Amniotic epithelial cell (primary cell): ENCODE results near the gene STAT4.
A peak's percentile ranks its signal among the peaks of the same experiment; 100 is the strongest.

ENCODE experiments used
- DNase-seq: peaks from one replicate; pipeline ENCODE4 v3.0.0-alpha.2; 2010; ENCODE audit warnings: low read depth

Gene STAT4, protein sequence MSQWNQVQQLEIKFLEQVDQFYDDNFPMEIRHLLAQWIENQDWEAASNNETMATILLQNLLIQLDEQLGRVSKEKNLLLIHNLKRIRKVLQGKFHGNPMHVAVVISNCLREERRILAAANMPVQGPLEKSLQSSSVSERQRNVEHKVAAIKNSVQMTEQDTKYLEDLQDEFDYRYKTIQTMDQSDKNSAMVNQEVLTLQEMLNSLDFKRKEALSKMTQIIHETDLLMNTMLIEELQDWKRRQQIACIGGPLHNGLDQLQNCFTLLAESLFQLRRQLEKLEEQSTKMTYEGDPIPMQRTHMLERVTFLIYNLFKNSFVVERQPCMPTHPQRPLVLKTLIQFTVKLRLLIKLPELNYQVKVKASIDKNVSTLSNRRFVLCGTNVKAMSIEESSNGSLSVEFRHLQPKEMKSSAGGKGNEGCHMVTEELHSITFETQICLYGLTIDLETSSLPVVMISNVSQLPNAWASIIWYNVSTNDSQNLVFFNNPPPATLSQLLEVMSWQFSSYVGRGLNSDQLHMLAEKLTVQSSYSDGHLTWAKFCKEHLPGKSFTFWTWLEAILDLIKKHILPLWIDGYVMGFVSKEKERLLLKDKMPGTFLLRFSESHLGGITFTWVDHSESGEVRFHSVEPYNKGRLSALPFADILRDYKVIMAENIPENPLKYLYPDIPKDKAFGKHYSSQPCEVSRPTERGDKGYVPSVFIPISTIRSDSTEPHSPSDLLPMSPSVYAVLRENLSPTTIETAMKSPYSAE

DNA sequence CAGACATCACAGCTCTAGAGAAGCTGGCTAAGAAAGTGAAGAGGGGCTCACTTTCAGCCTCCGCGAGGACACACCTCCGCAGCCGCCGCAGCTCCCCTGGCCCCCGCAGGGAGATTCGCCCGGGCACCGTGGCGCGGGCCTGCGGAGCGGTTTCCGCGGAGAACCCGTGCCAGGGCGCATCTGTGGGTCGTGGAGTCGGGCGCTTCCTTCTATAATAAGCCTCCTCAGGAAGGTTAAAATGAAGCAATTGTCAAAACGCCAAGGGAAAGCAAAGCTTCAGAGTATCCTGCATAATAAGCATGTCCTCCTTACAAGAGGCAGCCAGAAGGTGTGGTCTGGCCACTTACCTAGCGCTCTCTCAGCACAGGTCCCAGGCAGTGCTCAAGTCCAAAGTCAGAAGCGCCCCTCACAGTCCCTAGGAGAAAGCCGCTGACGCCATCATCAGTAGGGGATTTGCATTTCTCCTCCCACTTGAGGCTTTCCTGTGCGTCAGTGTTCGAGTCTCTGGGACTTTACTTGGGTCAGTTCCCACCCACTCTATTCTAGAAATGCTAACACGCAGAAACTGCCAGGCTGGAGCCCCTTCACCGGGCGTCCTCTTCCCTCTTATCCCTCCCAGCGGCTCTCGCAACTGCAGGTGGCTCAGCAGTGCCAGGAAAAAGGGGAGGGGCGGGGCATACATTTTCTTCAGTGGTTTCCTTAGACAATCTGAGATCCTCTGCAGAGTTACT lies at the start of gene STAT4:
Gene STAT4, minus strand, starts transcription at position 395 of the 731 bp plus-strand sequence. CDS start 2,791 bp downstream, outside the sequence.
- peak; percentile 29 for DNase-seq

DNA sequence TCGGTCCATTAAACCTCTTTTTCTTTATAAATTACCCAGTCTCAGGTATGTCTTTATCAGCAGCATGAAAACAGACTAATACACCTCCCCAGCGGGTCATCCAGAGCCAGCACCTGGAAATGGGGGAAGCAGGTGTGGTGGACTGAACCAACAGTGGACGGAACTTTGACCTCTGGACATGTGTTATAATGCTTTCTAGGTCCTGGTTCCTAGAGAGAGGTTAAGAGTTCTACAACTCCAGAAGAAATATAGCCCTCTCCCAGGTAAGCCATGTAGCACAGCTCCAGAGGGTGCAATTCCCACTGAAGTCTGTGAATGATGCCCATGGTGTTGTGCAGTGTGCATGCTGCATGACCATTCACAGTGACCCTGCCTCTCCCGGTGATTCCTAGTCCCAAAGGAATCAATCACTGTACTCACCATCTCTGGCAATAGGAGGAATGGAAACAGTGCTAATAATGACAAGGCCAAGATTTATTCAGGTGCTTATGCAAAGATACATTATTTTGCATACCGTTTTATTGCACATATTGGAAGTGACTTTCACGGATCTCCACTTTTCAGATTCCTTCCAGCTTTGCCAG lies 49.2 kb upstream of the STAT4 start:
- no peak for DNase-seq

DNA sequence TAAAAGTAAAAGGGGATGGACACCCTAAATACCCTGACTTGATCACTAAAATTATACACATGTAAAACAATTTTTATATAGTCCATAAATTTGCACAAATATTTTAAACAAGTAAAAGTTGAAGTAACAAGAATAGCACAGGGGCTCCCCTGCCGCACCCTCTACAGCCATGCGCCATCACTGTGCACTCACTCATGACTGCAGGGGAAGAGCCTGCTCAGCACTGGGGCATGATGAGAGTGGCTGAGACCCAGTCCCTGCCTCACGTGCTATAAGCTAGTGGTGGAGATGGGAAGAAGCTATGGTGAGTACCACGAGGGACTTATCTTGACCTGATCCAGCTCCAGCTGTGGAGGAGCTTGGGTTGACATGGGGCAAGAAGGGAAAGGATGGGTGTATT lies 47.5 kb upstream of the STAT4 start:
- DNase-seq = no peak

DNA sequence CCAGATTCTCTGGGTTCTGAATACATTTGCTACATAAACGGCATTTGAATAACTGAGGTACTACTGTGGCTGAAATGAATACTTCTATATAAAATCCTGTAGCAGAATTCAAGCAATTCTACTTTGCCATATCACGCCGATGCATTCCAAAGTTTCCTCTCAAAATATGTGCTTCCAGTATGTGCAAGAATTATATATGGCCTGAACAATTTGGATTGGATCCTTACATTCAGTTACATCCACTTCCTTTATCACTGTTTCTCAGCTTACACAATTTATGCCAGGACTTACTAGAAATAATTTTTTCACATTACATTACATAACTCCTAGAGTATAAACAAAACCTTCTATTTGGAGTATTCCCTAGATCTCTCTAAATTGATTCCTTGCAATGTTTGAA lies 46.3 kb upstream of the STAT4 start:
- DNase-seq = no peak

DNA sequence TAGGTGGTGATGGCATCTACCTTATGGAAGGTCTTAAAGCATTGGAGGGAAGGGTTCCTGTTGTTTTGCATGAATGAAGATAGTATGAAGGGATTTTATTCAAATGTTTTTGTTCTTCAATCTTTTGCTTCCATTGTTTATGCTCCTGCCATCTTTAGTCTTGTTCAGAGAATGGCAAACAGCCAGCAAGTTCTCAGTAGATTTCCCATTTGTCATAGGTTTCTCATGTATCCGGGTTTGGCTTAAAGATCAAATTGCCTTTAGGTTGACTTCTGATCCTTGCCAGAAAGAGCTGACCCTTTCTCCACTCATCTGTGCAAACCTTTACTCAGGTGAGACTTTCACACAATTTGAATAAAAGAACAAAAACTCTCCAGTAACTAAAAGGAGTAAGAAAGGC lies 44.2 kb upstream of the STAT4 start:
- no peak for DNase-seq

DNA sequence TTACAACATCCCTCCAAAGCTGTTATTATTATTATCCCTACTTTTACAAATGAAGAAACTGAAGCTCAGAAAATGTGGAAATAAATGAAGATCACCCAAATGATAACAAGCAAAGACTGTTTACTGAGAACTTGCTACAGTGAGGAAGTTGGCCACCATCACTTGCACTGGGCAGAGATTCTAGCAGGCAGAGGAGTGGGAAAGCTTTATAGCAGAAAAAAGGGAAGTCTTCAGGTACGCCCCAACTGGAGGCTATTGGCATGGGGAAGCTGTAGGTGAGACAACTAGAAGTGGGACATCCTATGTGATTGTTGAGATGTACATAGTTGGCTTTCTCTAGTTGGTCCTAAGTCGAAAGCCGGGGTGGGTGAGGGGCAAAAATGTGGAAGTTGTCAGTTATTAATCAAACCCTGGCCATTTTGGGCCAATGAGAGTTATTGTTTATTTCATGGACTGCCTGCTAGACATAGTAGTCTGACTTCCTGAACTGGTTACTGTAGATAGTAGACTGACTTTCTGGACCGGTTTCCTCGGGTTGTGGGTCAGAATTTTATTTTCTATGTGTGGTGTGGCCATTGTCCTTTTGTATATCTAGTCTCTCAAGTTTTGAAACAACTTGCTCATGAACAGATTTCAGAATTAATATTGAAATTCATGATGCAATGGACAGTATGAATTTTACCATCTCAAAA lies 40.2 kb upstream of the STAT4 start:
- no peak for DNase-seq

DNA sequence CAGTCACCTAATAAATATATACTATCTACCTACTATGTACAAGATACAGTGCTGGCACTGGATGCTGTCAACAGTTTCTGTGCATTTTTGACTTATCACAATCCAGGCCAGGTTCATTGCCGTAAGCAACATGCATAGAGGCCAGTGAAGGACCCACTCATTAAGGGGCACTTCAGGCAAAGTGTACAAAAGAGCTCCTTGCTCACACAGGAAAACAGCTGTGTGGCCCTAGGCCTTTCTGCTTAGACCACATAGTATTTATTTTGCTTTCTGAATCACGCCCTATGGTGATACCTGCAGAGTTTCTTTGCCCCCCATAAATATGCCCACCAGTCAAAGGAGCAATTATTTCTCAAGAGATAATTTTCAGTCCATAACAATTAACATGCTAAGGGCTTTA lies 39.6 kb upstream of the STAT4 start:
- DNase-seq = no peak

DNA sequence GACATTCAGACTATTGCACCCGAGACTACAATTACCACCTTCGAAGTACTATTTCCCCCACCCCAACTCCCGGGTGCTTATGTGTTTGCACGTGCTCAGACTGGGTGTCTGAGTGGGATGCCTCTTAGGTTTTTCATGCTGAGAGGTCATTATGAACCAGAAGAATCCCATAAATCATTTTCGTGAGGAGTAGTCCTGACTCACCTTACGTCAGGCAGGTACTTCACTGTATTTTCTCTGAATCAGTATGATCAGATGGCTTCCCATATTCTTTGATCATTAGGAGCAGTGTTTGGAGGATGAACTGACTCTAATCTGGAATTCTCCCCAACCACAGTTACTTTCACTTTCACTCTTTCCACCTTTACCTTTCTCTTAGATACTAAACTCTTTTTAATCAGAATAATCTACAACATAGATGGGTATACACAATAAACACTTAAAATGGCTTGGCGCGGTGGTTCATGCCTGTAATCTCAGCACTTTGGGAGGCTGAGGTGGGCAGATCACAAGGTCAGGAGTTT lies 38.4 kb upstream of the STAT4 start:
- DNase-seq = no peak

DNA sequence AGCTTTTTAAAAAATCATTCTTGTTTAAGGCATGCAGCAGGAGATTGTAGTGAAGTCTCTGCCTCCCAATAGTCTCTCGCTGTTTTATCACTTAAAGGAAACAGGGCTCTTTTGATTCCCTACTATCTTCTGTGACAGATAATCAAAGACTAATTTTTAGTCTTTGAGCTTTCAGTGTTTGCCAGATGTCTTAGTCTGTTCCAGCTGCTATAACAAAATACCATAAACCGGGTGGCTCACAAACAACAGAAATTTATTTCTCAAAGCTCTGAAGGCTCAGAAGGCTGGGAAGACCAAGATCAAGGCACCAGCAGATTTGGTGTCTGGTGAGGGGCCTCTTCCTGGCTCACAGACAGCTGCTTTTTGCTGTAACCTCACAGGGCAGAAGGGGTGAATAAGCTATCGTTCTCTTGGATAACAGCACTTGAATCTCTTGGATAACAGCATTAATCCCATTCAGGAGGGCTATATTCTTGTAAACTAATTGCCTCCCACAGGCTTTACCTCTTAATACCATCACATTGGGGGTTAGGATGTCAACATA lies 37.8 kb upstream of the STAT4 start:
- no peak for DNase-seq

DNA sequence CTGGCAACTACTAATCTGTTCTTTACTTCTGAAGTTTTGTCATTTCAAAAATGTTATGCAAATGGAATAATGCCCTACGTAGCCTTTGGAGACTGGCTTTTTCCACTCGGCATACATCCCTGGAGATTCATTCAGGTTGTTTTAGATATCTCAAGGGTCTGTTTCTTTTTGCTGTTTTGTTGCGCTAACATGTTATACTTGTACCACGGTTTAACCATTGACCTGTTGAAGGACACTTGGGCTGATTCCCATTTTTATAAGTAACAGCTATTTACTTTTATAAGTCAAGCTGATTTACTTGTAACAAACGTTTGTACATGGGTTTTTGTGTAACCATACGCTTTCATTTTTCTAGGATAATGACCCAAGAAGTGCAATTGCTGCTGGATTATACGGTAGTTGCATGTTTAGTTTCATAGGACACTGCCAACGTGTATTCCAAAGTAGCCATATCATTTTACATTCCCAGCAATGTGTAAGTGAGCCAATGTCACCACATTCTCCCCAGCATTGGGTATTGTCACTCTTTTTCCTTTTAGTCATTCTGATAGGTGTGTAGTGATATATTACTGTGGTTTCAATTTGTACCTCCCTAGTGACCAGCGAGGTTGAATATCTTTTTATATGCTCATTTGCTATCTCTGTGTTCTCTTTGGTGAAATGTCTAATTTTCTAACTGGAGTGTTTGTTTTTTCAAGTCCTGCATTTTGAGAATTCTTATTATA lies 36.5 kb upstream of the STAT4 start:
- DNase-seq = no peak

DNA sequence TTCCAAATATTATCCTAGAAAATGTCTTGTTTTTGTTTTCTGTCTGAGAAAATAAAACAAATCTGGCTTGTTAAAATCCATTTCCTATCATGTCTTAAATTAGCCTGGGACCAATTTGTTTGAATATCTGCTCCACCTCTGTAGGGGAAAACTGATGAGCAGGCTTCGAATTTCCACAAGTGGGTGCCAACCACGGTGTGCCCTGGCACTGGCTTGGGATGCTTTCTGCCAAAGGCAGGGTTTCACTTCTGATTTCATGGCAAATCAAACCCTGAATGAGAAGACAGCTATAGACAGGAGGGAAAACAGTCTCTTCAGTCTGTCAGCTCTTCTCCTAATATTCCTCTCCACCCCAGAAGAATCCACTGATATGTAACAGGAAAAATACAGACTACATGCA lies 33.7 kb upstream of the STAT4 start:
- no peak for DNase-seq

DNA sequence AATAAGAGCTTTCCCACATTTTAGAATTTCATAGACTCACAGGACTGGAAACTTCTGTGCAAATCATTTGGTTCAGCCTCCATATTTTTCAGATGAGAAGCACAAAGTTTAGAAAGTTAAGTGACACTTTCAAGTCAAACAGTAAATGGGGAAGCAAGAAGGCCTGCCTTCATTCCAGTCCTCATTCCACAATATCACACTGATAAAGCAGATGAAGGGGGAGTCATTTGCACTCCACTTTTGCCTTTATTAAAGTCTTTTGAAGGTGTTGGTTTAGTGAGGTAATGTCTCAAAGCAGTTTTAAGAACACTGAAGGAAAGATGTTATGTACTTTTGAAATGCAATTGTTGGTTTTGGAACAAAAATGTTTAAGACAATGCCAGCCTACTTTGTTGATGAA lies 32.7 kb upstream of the STAT4 start:
- DNase-seq = no peak

DNA sequence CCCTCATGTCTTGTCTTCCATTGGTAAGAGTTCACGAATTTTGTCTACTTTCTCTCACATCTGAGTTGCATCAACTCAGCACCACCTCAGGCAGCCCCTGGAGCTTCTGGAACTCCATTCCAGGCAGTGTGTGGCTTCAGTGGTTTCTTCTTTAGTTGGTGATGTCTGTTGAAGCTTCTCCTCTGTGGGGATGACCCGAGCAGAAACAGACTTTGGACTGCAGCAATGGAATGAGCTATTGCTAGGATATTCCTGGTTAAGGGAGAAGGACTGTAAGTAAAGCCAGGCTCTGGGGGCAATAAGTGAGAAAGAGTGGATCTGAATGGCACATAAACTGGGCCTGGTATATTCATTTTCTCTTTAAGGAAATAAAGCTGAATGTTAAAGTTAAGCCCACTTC lies 32.3 kb upstream of the STAT4 start:
- DNase-seq = no peak

DNA sequence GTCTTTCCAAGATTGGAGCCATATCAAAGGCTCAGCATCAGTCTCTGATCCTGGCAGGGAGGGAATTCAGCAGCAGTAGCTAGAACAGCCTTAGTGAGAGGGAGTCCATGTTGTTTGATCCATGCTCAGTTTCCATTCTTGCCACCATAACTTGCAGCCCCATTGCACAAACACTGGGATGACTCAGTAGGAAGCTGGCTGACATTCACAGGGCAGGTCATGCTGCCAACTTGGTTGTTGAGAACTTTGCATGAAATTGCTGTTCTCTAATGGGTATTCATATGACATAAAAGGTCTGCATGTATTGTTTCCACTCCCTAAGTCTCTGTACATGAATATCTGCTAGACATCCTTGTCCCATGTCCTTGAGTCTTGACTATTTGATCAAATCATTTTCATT lies 29.9 kb upstream of the STAT4 start:
- peak; percentile 64 for DNase-seq

DNA sequence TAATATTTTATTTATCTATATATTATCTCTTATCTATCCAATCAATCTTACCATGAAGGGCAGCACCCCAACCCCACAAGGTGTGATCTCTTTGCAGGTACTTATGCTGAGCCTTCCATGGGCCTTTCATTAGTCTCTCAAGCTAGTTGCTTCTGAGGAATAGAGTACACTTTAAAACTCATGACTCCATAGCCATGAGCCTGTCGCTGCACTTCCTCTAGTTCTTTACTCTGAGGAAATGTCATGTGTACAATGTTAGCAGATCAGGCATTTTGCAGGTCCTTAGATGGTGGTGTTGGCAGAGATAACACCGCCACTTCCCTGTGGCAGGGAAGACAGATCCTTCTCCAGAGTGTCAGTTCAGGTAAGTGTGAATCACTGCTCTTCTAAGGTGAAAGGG lies 29.5 kb upstream of the STAT4 start:
- no peak for DNase-seq

DNA sequence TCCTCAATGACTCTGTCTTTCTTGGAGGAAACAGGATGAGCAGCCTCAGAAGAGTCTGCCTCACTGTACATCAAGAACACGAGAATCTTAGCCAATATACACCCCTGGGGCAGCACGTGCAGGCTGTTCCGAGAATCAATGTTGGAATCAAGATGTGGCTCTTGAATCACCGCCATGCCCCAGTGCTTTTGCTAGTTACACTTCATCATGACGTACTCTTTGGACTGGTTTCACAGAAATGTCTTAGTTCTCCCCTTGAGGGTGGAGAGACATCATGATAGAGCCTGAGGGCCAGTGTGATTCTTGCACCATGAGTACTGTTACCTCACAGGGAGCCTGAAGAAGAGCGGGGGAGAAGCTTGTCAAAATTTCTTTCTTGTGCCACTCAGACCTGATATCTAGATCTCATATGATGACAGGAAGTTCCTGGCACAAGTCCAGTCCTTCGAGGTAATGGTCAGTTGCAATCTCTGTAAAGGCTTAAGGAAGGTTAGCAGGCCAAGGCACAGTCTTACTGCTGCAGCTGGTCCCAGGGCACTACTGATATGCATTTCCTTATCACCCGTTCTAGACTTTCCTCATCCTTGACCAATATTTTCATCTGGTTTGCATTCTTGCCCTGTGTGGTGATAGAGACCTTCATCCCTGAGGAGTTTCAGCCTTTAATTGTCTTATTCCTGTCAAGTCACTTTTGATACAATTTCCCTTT lies 28.2 kb upstream of the STAT4 start:
- DNase-seq = peak; percentile 85

DNA sequence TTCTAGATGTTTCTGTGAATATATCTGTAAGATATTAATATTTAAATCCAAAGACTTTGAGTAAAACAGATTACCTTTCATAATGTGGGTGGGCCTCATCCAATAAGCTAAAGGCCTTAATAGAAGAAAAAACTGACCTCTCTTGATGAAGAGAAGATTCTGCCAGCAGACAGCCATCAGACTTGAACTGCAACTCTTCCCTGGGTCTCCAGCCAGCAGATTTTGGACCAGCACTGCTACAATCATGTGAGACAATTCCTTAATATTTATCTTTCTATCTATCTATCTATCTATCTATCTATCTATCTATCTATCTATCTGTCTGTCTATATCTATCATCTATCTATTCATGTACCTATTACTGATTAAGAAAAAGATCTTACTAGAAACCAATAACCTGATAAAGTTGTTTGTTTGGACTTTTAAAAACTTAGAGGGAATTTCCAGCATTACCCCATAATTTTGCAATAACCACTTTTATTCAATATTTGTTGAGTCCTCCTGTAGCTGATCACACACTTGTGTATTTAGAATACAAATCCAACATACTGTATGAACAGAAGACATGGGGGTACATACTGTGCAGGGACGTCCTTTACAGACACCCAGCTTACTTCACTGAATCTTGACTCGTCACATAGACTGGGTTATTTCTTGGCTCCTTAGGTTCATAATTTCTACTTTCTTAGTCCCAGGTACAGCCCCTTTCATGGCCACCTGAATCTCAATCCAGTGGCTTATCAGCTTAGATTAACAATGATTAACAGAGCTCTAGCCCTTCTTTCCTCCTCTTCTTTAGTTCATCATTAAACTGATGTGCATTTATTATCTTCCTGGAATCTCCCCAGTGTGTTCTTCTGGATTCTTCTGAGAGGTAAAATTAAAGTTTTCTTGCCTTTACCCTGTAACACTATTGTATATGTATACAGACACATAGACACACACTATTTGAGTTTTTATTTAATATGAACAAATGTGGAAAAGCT lies 27.2 kb upstream of the STAT4 start:
- no peak for DNase-seq

DNA sequence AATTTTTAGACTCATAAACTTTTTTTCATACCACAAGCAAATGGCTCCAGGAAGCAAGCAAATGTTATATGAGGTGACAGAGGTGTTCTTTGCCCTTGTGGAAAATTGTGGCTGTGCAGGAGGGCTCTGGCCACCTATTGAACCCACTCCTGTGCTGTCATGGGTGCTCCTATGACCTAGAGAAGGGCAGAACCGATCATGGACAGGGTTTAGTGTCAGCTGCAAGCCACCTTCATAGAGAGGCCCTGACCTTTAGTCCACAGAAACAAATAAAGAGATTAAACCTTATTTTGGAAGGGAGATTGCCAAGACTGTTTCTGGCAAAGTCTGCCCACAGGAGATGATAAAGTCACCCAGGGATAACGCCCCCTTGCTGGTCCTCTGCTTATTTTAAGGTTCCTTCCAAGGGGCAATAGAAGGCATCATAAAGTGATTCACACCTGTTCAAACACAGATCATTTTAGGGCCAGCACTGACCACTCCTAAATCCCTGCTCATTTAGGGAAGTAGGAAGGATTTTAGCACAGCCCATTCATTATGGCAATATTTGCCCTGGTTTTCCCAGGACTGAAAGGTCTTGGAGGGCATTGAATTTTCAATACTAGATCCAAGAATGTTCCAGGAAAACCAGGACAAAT lies 26.1 kb upstream of the STAT4 start:
- DNase-seq = no peak
